H9 (cell line): ENCODE measurements around the gene MITF. TPM values are rescaled to one million over a fixed set of nuclear protein-coding genes. Genes with fewer than 3 reads are reported as not detected.

Experiments used
- DNase-seq: peaks from one replicate; pipeline ENCODE4 v3.0.0-alpha.2; 2017
- H2AFZ ChIP-seq: one replicate; pipeline ENCODE4 v1.6.1; 2013; ENCODE audit warnings: mild to moderate bottlenecking, low read length, control low read depth, moderate library complexity
- H2AK5ac ChIP-seq: 2 replicates; pipeline ENCODE4 v1.6.1; 2013; ENCODE audit warnings: low read length, control low read depth, mixed read lengths; ENCODE audit not compliant: insufficient read length
- H2BK120ac ChIP-seq: one replicate; pipeline ENCODE4 v1.6.1; 2013; ENCODE audit warnings: low read depth, mild to moderate bottlenecking, low read length, control low read depth, inconsistent platforms; ENCODE audit not compliant: poor library complexity, severe bottlenecking
- H2BK12ac ChIP-seq: 2 replicates; pipeline ENCODE4 v1.6.1; 2013; ENCODE audit warnings: low read length, control low read depth, mixed read lengths, low read depth; ENCODE audit not compliant: insufficient read length
- H2BK15ac ChIP-seq: 2 replicates; pipeline ENCODE4 v1.6.1; 2013; ENCODE audit warnings: low read depth, low read length, control low read depth
- H2BK20ac ChIP-seq: one replicate; pipeline ENCODE4 v1.6.1; 2013; ENCODE audit warnings: low read depth, mild to moderate bottlenecking, low read length, control low read depth, inconsistent platforms; ENCODE audit not compliant: poor library complexity, severe bottlenecking
- H2BK5ac ChIP-seq: 2 replicates; pipeline ENCODE4 v1.6.1; 2013; ENCODE audit warnings: low read length, control low read depth, mixed read lengths; ENCODE audit not compliant: insufficient read length
- H3K14ac ChIP-seq: 2 replicates; pipeline ENCODE4 v1.6.1; 2013; ENCODE audit warnings: low read length, control low read depth; ENCODE audit not compliant: insufficient read depth
- H3K18ac ChIP-seq: 2 replicates; pipeline ENCODE4 v1.6.1; 2013; ENCODE audit warnings: low read depth, mild to moderate bottlenecking, mixed read lengths, low read length, control low read depth; ENCODE audit not compliant: insufficient read length
- H3K23ac ChIP-seq: 2 replicates; pipeline ENCODE4 v1.6.1; 2013; ENCODE audit warnings: low read length, control low read depth, mixed read lengths, low read depth; ENCODE audit not compliant: insufficient read length
- H3K23me2 ChIP-seq: 2 replicates; pipeline ENCODE4 v1.6.1; 2013; ENCODE audit warnings: low read depth, mild to moderate bottlenecking, mixed read lengths, low read length, control low read depth; ENCODE audit not compliant: insufficient read length, poor library complexity, severe bottlenecking
- H3K27ac ChIP-seq: 2 replicates; pipeline ENCODE4 v1.5.1; 2013; ENCODE audit warnings: low read length, control low read depth, mixed read lengths, low read depth; ENCODE audit not compliant: insufficient read length
- H3K27me3 ChIP-seq: 2 replicates; pipeline ENCODE4 v1.6.1; 2013; ENCODE audit warnings: low read length, control low read depth, inconsistent platforms; ENCODE audit not compliant: insufficient read depth
- H3K4ac ChIP-seq: 2 replicates; pipeline ENCODE4 v1.6.1; 2013; ENCODE audit warnings: low read depth, mild to moderate bottlenecking, control low read depth, inconsistent platforms, low read length, moderate library complexity
- H3K4me1 ChIP-seq: 2 replicates; pipeline ENCODE4 v1.6.1; 2013; ENCODE audit warnings: low read length, control low read depth, inconsistent platforms; ENCODE audit not compliant: insufficient read depth
- H3K4me2 ChIP-seq: 2 replicates; pipeline ENCODE4 v1.6.1; 2013; ENCODE audit warnings: low read length, control low read depth, mixed read lengths; ENCODE audit not compliant: insufficient read length, insufficient read depth
- H3K56ac ChIP-seq: 2 replicates; pipeline ENCODE4 v1.6.1; 2013; ENCODE audit warnings: low read depth, mild to moderate bottlenecking, mixed read lengths, low read length, control low read depth; ENCODE audit not compliant: insufficient read length
- H3K79me1 ChIP-seq: 2 replicates; pipeline ENCODE4 v1.6.1; 2013; ENCODE audit warnings: low read depth, mild to moderate bottlenecking, moderate library complexity, low read length, control low read depth, inconsistent platforms; ENCODE audit not compliant: insufficient read depth, poor library complexity, severe bottlenecking
- H3K79me2 ChIP-seq: 2 replicates; pipeline ENCODE4 v1.6.1; 2013; ENCODE audit warnings: low read length, control low read depth, inconsistent platforms; ENCODE audit not compliant: insufficient read depth
- H3K9ac ChIP-seq: 2 replicates; pipeline ENCODE4 v1.6.1; 2013; ENCODE audit warnings: low read length, control low read depth, mixed read lengths; ENCODE audit not compliant: insufficient read length; ENCODE audit errors: extremely low read depth
- H3K9me3 ChIP-seq: one replicate; pipeline ENCODE4 v1.6.1; 2013; ENCODE audit warnings: low read depth, low read length, inconsistent platforms; ENCODE audit not compliant: control insufficient read depth
- H3T11ph ChIP-seq: one replicate; pipeline ENCODE4 v1.6.1; 2013; ENCODE audit warnings: mild to moderate bottlenecking, low read length, control low read depth, inconsistent platforms
- H4K20me1 ChIP-seq: one replicate; pipeline ENCODE4 v1.6.1; 2013; ENCODE audit not compliant: control insufficient read depth, insufficient read length, insufficient read depth
- H4K5ac ChIP-seq: 2 replicates; pipeline ENCODE4 v1.6.1; 2013; ENCODE audit warnings: low read depth, mild to moderate bottlenecking, mixed read lengths, low read length, control low read depth; ENCODE audit not compliant: insufficient read length
- H4K8ac ChIP-seq: replicated peaks from 2 replicates; pipeline ENCODE4 v1.6.1; 2013; ENCODE audit warnings: low read length, control low read depth, mixed read lengths, low read depth; ENCODE audit not compliant: insufficient read length
- H4K91ac ChIP-seq: 2 replicates; pipeline ENCODE4 v1.6.1; 2013; ENCODE audit warnings: low read depth, mild to moderate bottlenecking, moderate library complexity, mixed read lengths, low read length, control low read depth; ENCODE audit not compliant: insufficient read length
- H3K27ac Mint-ChIP-seq, 3 experiments: 2 replicates in 2 of 3; 3 replicates in 1 of 3; pipeline ENCODE4 v1.8.0; 2020 to 2021; ENCODE audit warnings: mixed read lengths in 3 of 3, mild to moderate bottlenecking in 1 of 3, moderate library complexity in 1 of 3
- H3K27me3 Mint-ChIP-seq: 2 replicates; pipeline ENCODE4 v1.8.0; 2021; ENCODE audit warnings: low read depth, mild to moderate bottlenecking, moderate library complexity, mixed read lengths
- H3K36me3 Mint-ChIP-seq, 3 experiments: 2 replicates in 2 of 3; 3 replicates in 1 of 3; pipeline ENCODE4 v1.8.0; 2020 to 2021; ENCODE audit warnings: low read depth in 3 of 3, mixed read lengths in 3 of 3; ENCODE audit not compliant: insufficient read depth in 1 of 3
- H3K4me1 Mint-ChIP-seq, 2 experiments: 2 replicates each; pipeline ENCODE4 v1.8.0; 2020; ENCODE audit warnings: mixed read lengths in 2 of 2
- H3K4me3 Mint-ChIP-seq, 2 experiments: 2 replicates in 1 of 2; 3 replicates in 1 of 2; pipeline ENCODE4 v1.8.0; 2020 to 2021; ENCODE audit warnings: mild to moderate bottlenecking in 2 of 2, mixed read lengths in 2 of 2, moderate library complexity in 1 of 2
- H3K9me3 Mint-ChIP-seq, 2 experiments: 2 replicates in 1 of 2; 3 replicates in 1 of 2; pipeline ENCODE4 v1.8.0; 2020; ENCODE audit warnings: mild to moderate bottlenecking in 2 of 2, mixed read lengths in 2 of 2, moderate library complexity in 1 of 2
- WGBS: extraction: QIAGEN DNeasy Blood & Tissue Kit; methylation state at CpG from one replicate; pipeline ENCODE4 v1.1.7; 2013; ENCODE audit warnings: missing lambda C conversion rate, low lambda C conversion rate, mixed read lengths; ENCODE audit not compliant: insufficient read length; ENCODE audit errors: extremely low coverage; 5-methylcytosine and 5-hydroxymethylcytosine counted together
- total RNA-seq: library from RNA; stranded (reverse); gene quantifications from 2 replicates; pipeline ENCODE4 v1.2.1, GENCODE V29; 2021
- TF ChIP-seq, protein P1 (sequence below): fragments of 200-600 bp; sonication (generic); conservative IDR thresholded peaks from 3 replicates; pipeline ENCODE4 v1.8.0; 2021; ENCODE audit warnings: antibody characterized with exemption, mild to moderate bottlenecking

The MITF gene
- total RNA-seq, 1 experiment from 2014 or later: 0.81 TPM

DNA sequence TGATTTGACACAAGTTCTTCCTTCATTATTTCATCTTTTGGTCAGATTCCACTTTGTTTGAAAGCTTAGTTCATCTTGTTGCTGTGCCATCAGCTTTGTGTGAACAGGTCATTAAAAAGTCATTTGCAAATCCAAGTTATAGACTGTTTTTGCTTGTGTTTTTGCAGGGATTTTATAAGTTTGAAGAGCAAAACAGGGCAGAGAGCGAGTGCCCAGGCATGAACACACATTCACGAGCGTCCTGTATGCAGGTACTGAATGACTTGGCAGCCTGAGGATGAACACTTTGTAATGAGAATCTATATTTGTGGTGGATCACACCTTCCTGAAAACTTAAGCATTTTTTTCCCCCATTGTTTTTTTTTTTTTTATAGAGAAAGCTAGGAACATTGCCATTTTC lies 199.7 kb downstream of the MITF start:
- no peak overlapping the region for H3K9ac ChIP-seq
- TF ChIP-seq, protein P1, sequence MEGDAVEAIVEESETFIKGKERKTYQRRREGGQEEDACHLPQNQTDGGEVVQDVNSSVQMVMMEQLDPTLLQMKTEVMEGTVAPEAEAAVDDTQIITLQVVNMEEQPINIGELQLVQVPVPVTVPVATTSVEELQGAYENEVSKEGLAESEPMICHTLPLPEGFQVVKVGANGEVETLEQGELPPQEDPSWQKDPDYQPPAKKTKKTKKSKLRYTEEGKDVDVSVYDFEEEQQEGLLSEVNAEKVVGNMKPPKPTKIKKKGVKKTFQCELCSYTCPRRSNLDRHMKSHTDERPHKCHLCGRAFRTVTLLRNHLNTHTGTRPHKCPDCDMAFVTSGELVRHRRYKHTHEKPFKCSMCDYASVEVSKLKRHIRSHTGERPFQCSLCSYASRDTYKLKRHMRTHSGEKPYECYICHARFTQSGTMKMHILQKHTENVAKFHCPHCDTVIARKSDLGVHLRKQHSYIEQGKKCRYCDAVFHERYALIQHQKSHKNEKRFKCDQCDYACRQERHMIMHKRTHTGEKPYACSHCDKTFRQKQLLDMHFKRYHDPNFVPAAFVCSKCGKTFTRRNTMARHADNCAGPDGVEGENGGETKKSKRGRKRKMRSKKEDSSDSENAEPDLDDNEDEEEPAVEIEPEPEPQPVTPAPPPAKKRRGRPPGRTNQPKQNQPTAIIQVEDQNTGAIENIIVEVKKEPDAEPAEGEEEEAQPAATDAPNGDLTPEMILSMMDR: no peak
- H3K36me3 Mint-ChIP-seq: no peaks in the 10 kb centered on the region

More for the DNA sequence above, 199.7 kb downstream of the MITF start:
- Mint-ChIP-seq H3K9me3 (no peaks in the 10 kb centered on the region), H3K4me3 (no peak overlapping the region), H3K4me1 (peaks cover 3 to 7% of the 10 kb centered on the region in 2 experiments; a peak in 3 of 4 replicates), H3K27ac (no peak overlapping the region), H3K27me3 (no peaks in the 10 kb centered on the region)
- Histone ChIP-seq H3K9me3 (no peaks in the 10 kb centered on the region), H2BK20ac (no peak overlapping the region), H3K14ac (no peak overlapping the region), H2AK5ac (no peak overlapping the region), H3K4me1 (peaks cover 2% of the 10 kb centered on the region; the same call in 1 of the 2 replicates), H3K23me2 (no peaks in the 10 kb centered on the region), H3K56ac (no peak overlapping the region), H3K27ac (no peak overlapping the region), H3K79me1 (no peaks in the 10 kb centered on the region), H4K20me1 (no peaks in the 10 kb centered on the region), H4K8ac (no peak overlapping the region), H2BK5ac (no peak overlapping the region), H2AFZ (no peak overlapping the region), H3K4me2 (no peak overlapping the region), H3K79me2 (no peaks in the 10 kb centered on the region), H3K23ac (no peak overlapping the region), H3K27me3 (no peaks in the 10 kb centered on the region), H2BK12ac (no peak overlapping the region), H2BK120ac (no peak overlapping the region), H3K18ac (no peak overlapping the region), H3T11ph (no peak overlapping the region), H4K91ac (no peak overlapping the region), H3K4ac (no peak overlapping the region), H4K5ac (no peak overlapping the region), H2BK15ac (no peak overlapping the region)
- WGBS: no CpG with 5 or more reads among the region's 3 CpGs
- DNase-seq: no peak
